WTC11 (cell line): ENCODE results near the gene TMEM52. TPM values are rescaled to one million over a fixed set of nuclear protein-coding genes. Genes with fewer than 3 reads are reported as not detected.
"Not testable (repeated sequence)": the region's sequence is repeated elsewhere in the genome, so short reads cannot be mapped to it uniquely, and the experiment has no call there.

ENCODE experiments used
- ATAC-seq: fragments of 200-7000 bp; cut with Tn5 transposase; 2 replicates; pipeline ENCODE4 v1.10.0; 2021; ENCODE audit warnings: mild to moderate bottlenecking, moderate library complexity
- CTCF ChIA-PET: fragments of 300-600 bp; sonication (Branson Sonifier 250); formaldehyde crosslinking; loops from one replicate; lab custom pipeline; 2021; ENCODE audit warnings: antibody characterized with exemption; lab: Charles Lee
- POLR2A ChIA-PET: fragments of 350-600 bp; sonication (Branson Sonifier 250); formaldehyde crosslinking; loops from one replicate; lab custom pipeline; 2021; ENCODE audit warnings: antibody characterized with exemption; lab: Charles Lee
- DNase-seq: peaks from one replicate; pipeline ENCODE4 v3.0.0; 2021; ENCODE audit warnings: low spot score
- H3K27ac Mint-ChIP-seq: 2 replicates; pipeline ENCODE4 v1.8.0; 2021; ENCODE audit warnings: mixed read lengths
- H3K27me3 Mint-ChIP-seq: 2 replicates; pipeline ENCODE4 v1.8.0; 2021; ENCODE audit warnings: low read depth, mild to moderate bottlenecking, moderate library complexity, mixed read lengths
- H3K36me3 Mint-ChIP-seq: 2 replicates; pipeline ENCODE4 v1.8.0; 2021; ENCODE audit warnings: mixed read lengths
- H3K4me1 Mint-ChIP-seq: 2 replicates; pipeline ENCODE4 v1.8.0; 2022; ENCODE audit warnings: mixed read lengths
- H3K4me3 Mint-ChIP-seq: 2 replicates; pipeline ENCODE4 v1.8.0; 2021; ENCODE audit warnings: mild to moderate bottlenecking, moderate library complexity, mixed read lengths
- H3K9me3 Mint-ChIP-seq: 2 replicates; pipeline ENCODE4 v1.8.0; 2021; ENCODE audit warnings: mixed read lengths
- FOXK1 ChIP-seq: sonication (generic); formaldehyde crosslinking; IDR thresholded peaks from 2 replicates; pipeline ENCODE4 v1.8.0; 2022; ENCODE audit warnings: mild to moderate bottlenecking, moderate library complexity, missing genetic modification reagents
- IRF2 ChIP-seq: sonication (generic); formaldehyde crosslinking; IDR thresholded peaks from 2 replicates; pipeline ENCODE4 v1.8.0; 2022; ENCODE audit warnings: low read depth, missing genetic modification reagents, borderline replicate concordance
- NFYB ChIP-seq: sonication (generic); formaldehyde crosslinking; conservative IDR thresholded peaks from 2 replicates; pipeline ENCODE4 v1.8.0; 2022; ENCODE audit warnings: low read depth, missing genetic modification reagents
- SOX15 ChIP-seq: fragments of 250-450 bp; sonication (Bioruptor Pico); IDR thresholded peaks from 2 replicates; pipeline ENCODE4 v1.9.0; 2021; ENCODE audit warnings: mild to moderate bottlenecking
- TP53 ChIP-seq: sonication (generic); formaldehyde crosslinking; IDR thresholded peaks from 2 replicates; pipeline ENCODE4 v1.8.1; 2023; ENCODE audit warnings: mild to moderate bottlenecking, missing genetic modification reagents
- ZNF219 ChIP-seq: sonication (generic); formaldehyde crosslinking; IDR thresholded peaks from 2 replicates; pipeline ENCODE4 v1.8.0; 2023; ENCODE audit warnings: missing genetic modification reagents, mild to moderate bottlenecking, borderline replicate concordance
- ZNF416 ChIP-seq: fragments of 250-450 bp; sonication (Bioruptor Pico); IDR thresholded peaks from 2 replicates; pipeline ENCODE4 v1.9.0; 2021; ENCODE audit warnings: mild to moderate bottlenecking, inconsistent platforms
- total RNA-seq: library from RNA; stranded (reverse); gene quantifications from 3 replicates; pipeline ENCODE4 v1.2.3, GENCODE V29; 2021
- TF ChIP-seq, protein P1 (sequence below): sonication (generic); formaldehyde crosslinking; IDR thresholded peaks from 2 replicates; pipeline ENCODE4 v1.8.1; 2023; ENCODE audit warnings: mild to moderate bottlenecking, moderate library complexity, missing genetic modification reagents
- TF ChIP-seq, protein P2 (sequence below): sonication (generic); formaldehyde crosslinking; IDR thresholded peaks from 2 replicates; pipeline ENCODE4 v1.8.0; 2023; ENCODE audit warnings: mild to moderate bottlenecking, missing genetic modification reagents
- TF ChIP-seq, protein P3 (sequence below): sonication (generic); formaldehyde crosslinking; IDR thresholded peaks from 2 replicates; pipeline ENCODE4 v1.8.0; 2022; ENCODE audit warnings: missing genetic modification reagents
- TF ChIP-seq, protein P4 (sequence below): fragments of 250-450 bp; sonication (Bioruptor Pico); conservative IDR thresholded peaks from 2 replicates; pipeline ENCODE4 v1.9.0; 2021; ENCODE audit warnings: mild to moderate bottlenecking

TMEM52 gene
- total RNA-seq, 1 experiment from 2014 or later, result 21.9 TPM

DNA sequence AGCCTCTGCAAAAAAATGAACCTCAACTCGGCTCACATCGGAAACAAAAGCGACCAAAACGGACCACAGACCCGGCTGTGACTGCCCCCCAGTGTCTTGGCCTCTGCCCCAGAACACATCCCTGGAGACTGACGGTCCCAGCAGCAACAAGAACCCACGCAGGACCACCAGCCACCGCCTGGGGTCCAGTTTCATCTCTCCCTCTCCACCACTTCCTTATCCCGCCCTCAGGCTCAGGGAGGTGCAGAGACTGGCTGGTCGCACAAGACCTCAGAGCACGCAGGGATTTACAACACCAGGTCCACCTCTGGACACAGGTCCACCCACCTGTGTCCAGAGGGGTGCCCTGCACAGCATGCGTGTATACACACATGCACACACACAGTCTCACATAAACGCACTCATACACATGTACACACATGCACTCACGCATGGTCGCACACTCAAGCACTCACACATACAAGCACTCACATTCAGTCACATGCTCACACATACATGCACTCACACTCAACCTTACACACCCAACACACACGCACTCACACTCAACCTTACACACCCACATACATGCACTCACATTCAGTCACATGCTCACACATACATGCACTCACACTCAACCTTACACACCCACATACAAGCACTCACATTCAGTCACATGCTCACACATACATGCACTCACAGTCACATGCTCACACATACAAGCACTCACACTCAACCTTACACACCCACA is 18.6 kb upstream of the TMEM52 start:
- CTCF ChIA-PET, result no interaction called here

DNA sequence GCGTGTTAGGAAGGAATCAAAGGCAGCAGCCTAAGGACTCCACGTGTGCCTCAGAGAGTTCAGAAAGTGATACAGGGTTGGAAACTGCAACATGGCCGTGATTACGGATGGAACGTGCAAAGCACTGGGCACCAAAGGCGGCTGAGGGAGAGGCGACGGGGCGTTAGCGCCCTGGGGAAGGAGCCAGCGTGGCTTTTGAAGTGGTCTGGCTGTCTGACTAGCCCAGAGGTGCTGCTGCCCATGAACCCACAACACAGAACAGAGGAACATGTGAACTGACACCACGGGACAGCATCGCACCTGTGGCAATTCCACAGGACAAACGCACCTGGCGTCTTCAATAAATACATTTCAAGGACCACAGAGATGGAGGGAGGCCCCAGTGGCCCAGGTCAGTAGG is 18.0 kb upstream of the TMEM52 start:
- Mint-ChIP-seq H3K36me3 (peaks cover 5% of the 10 kb centered on the region; the same call in 1 of the 2 replicates), H3K27ac (no peak overlapping the region), H3K4me1 (no peaks in the 10 kb centered on the region), H3K4me3 (no peak overlapping the region), H3K27me3 (no peaks in the 10 kb centered on the region), H3K9me3 (peaks cover 18% of the 10 kb centered on the region)
- DNase-seq, result no peak
- ATAC-seq, result no peak
- ChIA-PET CTCF (interaction anchor here (1.8 kb wide), 1 partner anchor 108 kb away, joined by 9 read pairs; no protein-coding TSS in a partner anchor), POLR2A (no interaction called here)
- no peak for TF ChIP-seq SOX15 (CRISPR knock-in tag)
- TF ChIP-seq, protein P1, sequence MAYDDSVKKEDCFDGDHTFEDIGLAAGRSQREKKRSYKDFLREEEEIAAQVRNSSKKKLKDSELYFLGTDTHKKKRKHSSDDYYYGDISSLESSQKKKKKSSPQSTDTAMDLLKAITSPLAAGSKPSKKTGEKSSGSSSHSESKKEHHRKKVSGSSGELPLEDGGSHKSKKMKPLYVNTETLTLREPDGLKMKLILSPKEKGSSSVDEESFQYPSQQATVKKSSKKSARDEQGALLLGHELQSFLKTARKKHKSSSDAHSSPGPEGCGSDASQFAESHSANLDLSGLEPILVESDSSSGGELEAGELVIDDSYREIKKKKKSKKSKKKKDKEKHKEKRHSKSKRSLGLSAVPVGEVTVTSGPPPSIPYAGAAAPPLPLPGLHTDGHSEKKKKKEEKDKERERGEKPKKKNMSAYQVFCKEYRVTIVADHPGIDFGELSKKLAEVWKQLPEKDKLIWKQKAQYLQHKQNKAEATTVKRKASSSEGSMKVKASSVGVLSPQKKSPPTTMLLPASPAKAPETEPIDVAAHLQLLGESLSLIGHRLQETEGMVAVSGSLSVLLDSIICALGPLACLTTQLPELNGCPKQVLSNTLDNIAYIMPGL, result no peak
- no peak for TF ChIP-seq ZNF416 (CRISPR knock-in tag)

More for the DNA sequence above, 18.6 kb upstream of the TMEM52 start:
- H3K27ac Mint-ChIP-seq, result no peak overlapping the region
- POLR2A ChIA-PET, result no interaction called here
- TF ChIP-seq IRF2 (CRISPR knock-in tag) (no peak), TP53 (no peak), NFYB (CRISPR knock-in tag) (no peak), FOXK1 (CRISPR knock-in tag) (no peak), ZNF219 (no peak)
- TF ChIP-seq, protein P2, sequence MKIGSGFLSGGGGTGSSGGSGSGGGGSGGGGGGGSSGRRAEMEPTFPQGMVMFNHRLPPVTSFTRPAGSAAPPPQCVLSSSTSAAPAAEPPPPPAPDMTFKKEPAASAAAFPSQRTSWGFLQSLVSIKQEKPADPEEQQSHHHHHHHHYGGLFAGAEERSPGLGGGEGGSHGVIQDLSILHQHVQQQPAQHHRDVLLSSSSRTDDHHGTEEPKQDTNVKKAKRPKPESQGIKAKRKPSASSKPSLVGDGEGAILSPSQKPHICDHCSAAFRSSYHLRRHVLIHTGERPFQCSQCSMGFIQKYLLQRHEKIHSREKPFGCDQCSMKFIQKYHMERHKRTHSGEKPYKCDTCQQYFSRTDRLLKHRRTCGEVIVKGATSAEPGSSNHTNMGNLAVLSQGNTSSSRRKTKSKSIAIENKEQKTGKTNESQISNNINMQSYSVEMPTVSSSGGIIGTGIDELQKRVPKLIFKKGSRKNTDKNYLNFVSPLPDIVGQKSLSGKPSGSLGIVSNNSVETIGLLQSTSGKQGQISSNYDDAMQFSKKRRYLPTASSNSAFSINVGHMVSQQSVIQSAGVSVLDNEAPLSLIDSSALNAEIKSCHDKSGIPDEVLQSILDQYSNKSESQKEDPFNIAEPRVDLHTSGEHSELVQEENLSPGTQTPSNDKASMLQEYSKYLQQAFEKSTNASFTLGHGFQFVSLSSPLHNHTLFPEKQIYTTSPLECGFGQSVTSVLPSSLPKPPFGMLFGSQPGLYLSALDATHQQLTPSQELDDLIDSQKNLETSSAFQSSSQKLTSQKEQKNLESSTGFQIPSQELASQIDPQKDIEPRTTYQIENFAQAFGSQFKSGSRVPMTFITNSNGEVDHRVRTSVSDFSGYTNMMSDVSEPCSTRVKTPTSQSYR (CRISPR knock-in tag), result no peak
- TF ChIP-seq, protein P3, sequence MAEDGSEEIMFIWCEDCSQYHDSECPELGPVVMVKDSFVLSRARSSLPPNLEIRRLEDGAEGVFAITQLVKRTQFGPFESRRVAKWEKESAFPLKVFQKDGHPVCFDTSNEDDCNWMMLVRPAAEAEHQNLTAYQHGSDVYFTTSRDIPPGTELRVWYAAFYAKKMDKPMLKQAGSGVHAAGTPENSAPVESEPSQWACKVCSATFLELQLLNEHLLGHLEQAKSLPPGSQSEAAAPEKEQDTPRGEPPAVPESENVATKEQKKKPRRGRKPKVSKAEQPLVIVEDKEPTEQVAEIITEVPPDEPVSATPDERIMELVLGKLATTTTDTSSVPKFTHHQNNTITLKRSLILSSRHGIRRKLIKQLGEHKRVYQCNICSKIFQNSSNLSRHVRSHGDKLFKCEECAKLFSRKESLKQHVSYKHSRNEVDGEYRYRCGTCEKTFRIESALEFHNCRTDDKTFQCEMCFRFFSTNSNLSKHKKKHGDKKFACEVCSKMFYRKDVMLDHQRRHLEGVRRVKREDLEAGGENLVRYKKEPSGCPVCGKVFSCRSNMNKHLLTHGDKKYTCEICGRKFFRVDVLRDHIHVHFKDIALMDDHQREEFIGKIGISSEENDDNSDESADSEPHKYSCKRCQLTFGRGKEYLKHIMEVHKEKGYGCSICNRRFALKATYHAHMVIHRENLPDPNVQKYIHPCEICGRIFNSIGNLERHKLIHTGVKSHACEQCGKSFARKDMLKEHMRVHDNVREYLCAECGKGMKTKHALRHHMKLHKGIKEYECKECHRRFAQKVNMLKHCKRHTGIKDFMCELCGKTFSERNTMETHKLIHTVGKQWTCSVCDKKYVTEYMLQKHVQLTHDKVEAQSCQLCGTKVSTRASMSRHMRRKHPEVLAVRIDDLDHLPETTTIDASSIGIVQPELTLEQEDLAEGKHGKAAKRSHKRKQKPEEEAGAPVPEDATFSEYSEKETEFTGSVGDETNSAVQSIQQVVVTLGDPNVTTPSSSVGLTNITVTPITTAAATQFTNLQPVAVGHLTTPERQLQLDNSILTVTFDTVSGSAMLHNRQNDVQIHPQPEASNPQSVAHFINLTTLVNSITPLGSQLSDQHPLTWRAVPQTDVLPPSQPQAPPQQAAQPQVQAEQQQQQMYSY, result no peak
- TF ChIP-seq, protein P4, sequence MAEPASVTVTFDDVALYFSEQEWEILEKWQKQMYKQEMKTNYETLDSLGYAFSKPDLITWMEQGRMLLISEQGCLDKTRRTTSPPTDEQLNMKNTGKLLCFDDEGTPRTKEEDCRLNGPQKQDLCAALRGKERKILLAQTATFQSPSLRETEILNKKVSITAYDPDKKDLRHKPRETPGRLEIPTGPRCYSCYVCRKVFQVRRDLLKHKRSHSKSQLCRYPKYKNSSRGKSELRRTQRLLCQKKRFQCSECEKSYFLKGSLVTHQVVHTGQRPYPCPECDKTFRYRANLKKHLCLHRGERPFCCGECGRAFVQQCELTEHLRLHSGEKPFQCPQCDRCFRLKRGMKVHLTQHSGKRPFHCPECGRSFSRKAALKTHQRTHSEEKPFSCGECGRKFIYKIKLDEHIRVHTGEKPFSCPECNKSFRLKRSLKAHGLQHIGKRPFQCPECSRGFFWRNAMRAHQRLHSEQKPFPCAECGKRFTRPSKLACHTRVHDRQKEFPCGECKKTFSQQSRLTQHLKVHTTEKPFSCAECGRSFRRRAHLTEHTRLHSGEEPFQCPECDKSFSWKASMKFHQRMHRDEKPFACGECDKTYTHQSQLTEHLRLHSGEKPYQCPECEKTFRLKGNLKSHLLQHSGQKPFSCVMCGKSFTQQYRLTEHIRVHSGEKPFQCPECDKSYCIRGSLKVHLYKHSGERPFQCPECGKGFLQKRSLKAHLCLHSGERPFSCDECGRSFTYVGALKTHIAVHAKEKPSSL (CRISPR knock-in tag), result no peak
- ATAC-seq, result no peak
- no peaks in the 10 kb centered on the region for H3K4me1 Mint-ChIP-seq
- DNase-seq, result no peak
- peaks cover 5% of the 10 kb centered on the region; the same call in 1 of the 2 replicates for H3K36me3 Mint-ChIP-seq
- no peaks in the 10 kb centered on the region for H3K27me3 Mint-ChIP-seq
- no peak overlapping the region for H3K4me3 Mint-ChIP-seq
- H3K9me3 Mint-ChIP-seq, result peaks cover 18% of the 10 kb centered on the region

DNA sequence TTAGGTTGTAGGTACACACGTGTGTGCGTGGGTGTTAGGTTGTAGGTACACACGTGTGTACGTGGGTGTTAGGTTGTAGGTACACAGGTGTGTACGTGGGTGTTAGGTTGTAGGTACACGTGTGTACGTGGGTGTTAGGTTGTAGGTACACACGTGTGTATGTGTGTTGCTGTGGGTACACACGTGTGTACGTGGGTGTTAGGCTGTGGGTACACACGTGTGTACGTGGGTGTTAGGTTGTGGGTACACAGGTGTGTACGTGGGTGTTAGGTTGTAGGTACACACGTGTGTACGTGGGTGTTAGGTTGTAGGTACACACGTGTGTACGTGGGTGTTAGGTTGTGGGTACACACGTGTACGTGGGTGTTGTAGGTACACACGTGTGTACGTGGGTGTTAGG is 15.8 kb upstream of the TMEM52 start:
- H3K27ac Mint-ChIP-seq, H3K27me3 Mint-ChIP-seq, H3K4me3 Mint-ChIP-seq, DNase-seq, H3K36me3 Mint-ChIP-seq, H3K4me1 Mint-ChIP-seq, POLR2A ChIA-PET, ATAC-seq: not testable (repeated sequence)
- CTCF ChIA-PET, result interaction anchor here (1.3 kb wide), 1 partner anchor 10 kb away, joined by 8 read pairs; no protein-coding TSS in a partner anchor
- peaks cover 18% of the 10 kb centered on the region for H3K9me3 Mint-ChIP-seq
